H9 (cell line): Measurements from ENCODE around the gene GLRA2. TPM values are rescaled to one million over a fixed set of nuclear protein-coding genes. Genes with fewer than 3 reads are reported as not detected.

Experiments used
- DNase-seq: peaks from one replicate; pipeline ENCODE4 v3.0.0-alpha.2; 2017
- H2AFZ ChIP-seq: one replicate; pipeline ENCODE4 v1.6.1; 2013; ENCODE audit warnings: mild to moderate bottlenecking, low read length, control low read depth, moderate library complexity
- H2AK5ac ChIP-seq: 2 replicates; pipeline ENCODE4 v1.6.1; 2013; ENCODE audit warnings: low read length, control low read depth, mixed read lengths; ENCODE audit not compliant: insufficient read length
- H2BK120ac ChIP-seq: one replicate; pipeline ENCODE4 v1.6.1; 2013; ENCODE audit warnings: low read depth, mild to moderate bottlenecking, low read length, control low read depth, inconsistent platforms; ENCODE audit not compliant: poor library complexity, severe bottlenecking
- H2BK12ac ChIP-seq: 2 replicates; pipeline ENCODE4 v1.6.1; 2013; ENCODE audit warnings: low read length, control low read depth, mixed read lengths, low read depth; ENCODE audit not compliant: insufficient read length
- H2BK15ac ChIP-seq: 2 replicates; pipeline ENCODE4 v1.6.1; 2013; ENCODE audit warnings: low read depth, low read length, control low read depth
- H2BK20ac ChIP-seq: one replicate; pipeline ENCODE4 v1.6.1; 2013; ENCODE audit warnings: low read depth, mild to moderate bottlenecking, low read length, control low read depth, inconsistent platforms; ENCODE audit not compliant: poor library complexity, severe bottlenecking
- H2BK5ac ChIP-seq: 2 replicates; pipeline ENCODE4 v1.6.1; 2013; ENCODE audit warnings: low read length, control low read depth, mixed read lengths; ENCODE audit not compliant: insufficient read length
- H3K14ac ChIP-seq: 2 replicates; pipeline ENCODE4 v1.6.1; 2013; ENCODE audit warnings: low read length, control low read depth; ENCODE audit not compliant: insufficient read depth
- H3K18ac ChIP-seq: 2 replicates; pipeline ENCODE4 v1.6.1; 2013; ENCODE audit warnings: low read depth, mild to moderate bottlenecking, mixed read lengths, low read length, control low read depth; ENCODE audit not compliant: insufficient read length
- H3K23ac ChIP-seq: 2 replicates; pipeline ENCODE4 v1.6.1; 2013; ENCODE audit warnings: low read length, control low read depth, mixed read lengths, low read depth; ENCODE audit not compliant: insufficient read length
- H3K23me2 ChIP-seq: 2 replicates; pipeline ENCODE4 v1.6.1; 2013; ENCODE audit warnings: low read depth, mild to moderate bottlenecking, mixed read lengths, low read length, control low read depth; ENCODE audit not compliant: insufficient read length, poor library complexity, severe bottlenecking
- H3K27ac ChIP-seq: 2 replicates; pipeline ENCODE4 v1.5.1; 2013; ENCODE audit warnings: low read length, control low read depth, mixed read lengths, low read depth; ENCODE audit not compliant: insufficient read length
- H3K27me3 ChIP-seq: 2 replicates; pipeline ENCODE4 v1.6.1; 2013; ENCODE audit warnings: low read length, control low read depth, inconsistent platforms; ENCODE audit not compliant: insufficient read depth
- H3K4ac ChIP-seq: 2 replicates; pipeline ENCODE4 v1.6.1; 2013; ENCODE audit warnings: low read depth, mild to moderate bottlenecking, control low read depth, inconsistent platforms, low read length, moderate library complexity
- H3K4me1 ChIP-seq: 2 replicates; pipeline ENCODE4 v1.6.1; 2013; ENCODE audit warnings: low read length, control low read depth, inconsistent platforms; ENCODE audit not compliant: insufficient read depth
- H3K4me2 ChIP-seq: 2 replicates; pipeline ENCODE4 v1.6.1; 2013; ENCODE audit warnings: low read length, control low read depth, mixed read lengths; ENCODE audit not compliant: insufficient read length, insufficient read depth
- H3K56ac ChIP-seq: 2 replicates; pipeline ENCODE4 v1.6.1; 2013; ENCODE audit warnings: low read depth, mild to moderate bottlenecking, mixed read lengths, low read length, control low read depth; ENCODE audit not compliant: insufficient read length
- H3K79me1 ChIP-seq: 2 replicates; pipeline ENCODE4 v1.6.1; 2013; ENCODE audit warnings: low read depth, mild to moderate bottlenecking, moderate library complexity, low read length, control low read depth, inconsistent platforms; ENCODE audit not compliant: insufficient read depth, poor library complexity, severe bottlenecking
- H3K79me2 ChIP-seq: 2 replicates; pipeline ENCODE4 v1.6.1; 2013; ENCODE audit warnings: low read length, control low read depth, inconsistent platforms; ENCODE audit not compliant: insufficient read depth
- H3K9ac ChIP-seq: 2 replicates; pipeline ENCODE4 v1.6.1; 2013; ENCODE audit warnings: low read length, control low read depth, mixed read lengths; ENCODE audit not compliant: insufficient read length; ENCODE audit errors: extremely low read depth
- H3K9me3 ChIP-seq: one replicate; pipeline ENCODE4 v1.6.1; 2013; ENCODE audit warnings: low read depth, low read length, inconsistent platforms; ENCODE audit not compliant: control insufficient read depth
- H3T11ph ChIP-seq: one replicate; pipeline ENCODE4 v1.6.1; 2013; ENCODE audit warnings: mild to moderate bottlenecking, low read length, control low read depth, inconsistent platforms
- H4K20me1 ChIP-seq: one replicate; pipeline ENCODE4 v1.6.1; 2013; ENCODE audit not compliant: control insufficient read depth, insufficient read length, insufficient read depth
- H4K5ac ChIP-seq: 2 replicates; pipeline ENCODE4 v1.6.1; 2013; ENCODE audit warnings: low read depth, mild to moderate bottlenecking, mixed read lengths, low read length, control low read depth; ENCODE audit not compliant: insufficient read length
- H4K8ac ChIP-seq: replicated peaks from 2 replicates; pipeline ENCODE4 v1.6.1; 2013; ENCODE audit warnings: low read length, control low read depth, mixed read lengths, low read depth; ENCODE audit not compliant: insufficient read length
- H4K91ac ChIP-seq: 2 replicates; pipeline ENCODE4 v1.6.1; 2013; ENCODE audit warnings: low read depth, mild to moderate bottlenecking, moderate library complexity, mixed read lengths, low read length, control low read depth; ENCODE audit not compliant: insufficient read length
- H3K27ac Mint-ChIP-seq, 3 experiments: 2 replicates in 2 of 3; 3 replicates in 1 of 3; pipeline ENCODE4 v1.8.0; 2020 to 2021; ENCODE audit warnings: mixed read lengths in 3 of 3, mild to moderate bottlenecking in 1 of 3, moderate library complexity in 1 of 3
- H3K27me3 Mint-ChIP-seq: 2 replicates; pipeline ENCODE4 v1.8.0; 2021; ENCODE audit warnings: low read depth, mild to moderate bottlenecking, moderate library complexity, mixed read lengths
- H3K36me3 Mint-ChIP-seq, 3 experiments: 2 replicates in 2 of 3; 3 replicates in 1 of 3; pipeline ENCODE4 v1.8.0; 2020 to 2021; ENCODE audit warnings: low read depth in 3 of 3, mixed read lengths in 3 of 3; ENCODE audit not compliant: insufficient read depth in 1 of 3
- H3K4me1 Mint-ChIP-seq, 2 experiments: 2 replicates each; pipeline ENCODE4 v1.8.0; 2020; ENCODE audit warnings: mixed read lengths in 2 of 2
- H3K4me3 Mint-ChIP-seq, 2 experiments: 2 replicates in 1 of 2; 3 replicates in 1 of 2; pipeline ENCODE4 v1.8.0; 2020 to 2021; ENCODE audit warnings: mild to moderate bottlenecking in 2 of 2, mixed read lengths in 2 of 2, moderate library complexity in 1 of 2
- H3K9me3 Mint-ChIP-seq, 2 experiments: 2 replicates in 1 of 2; 3 replicates in 1 of 2; pipeline ENCODE4 v1.8.0; 2020; ENCODE audit warnings: mild to moderate bottlenecking in 2 of 2, mixed read lengths in 2 of 2, moderate library complexity in 1 of 2
- CTCF ChIP-seq: fragments of 200-600 bp; sonication (generic); conservative IDR thresholded peaks from 3 replicates; pipeline ENCODE4 v1.8.0; 2021; ENCODE audit warnings: antibody characterized with exemption, mild to moderate bottlenecking
- WGBS: extraction: QIAGEN DNeasy Blood & Tissue Kit; methylation state at CpG from one replicate; pipeline ENCODE4 v1.1.7; 2013; ENCODE audit warnings: missing lambda C conversion rate, low lambda C conversion rate, mixed read lengths; ENCODE audit not compliant: insufficient read length; ENCODE audit errors: extremely low coverage; 5-methylcytosine and 5-hydroxymethylcytosine counted together
- total RNA-seq: library from RNA; stranded (reverse); gene quantifications from 2 replicates; pipeline ENCODE4 v1.2.1, GENCODE V29; 2021

GLRA2 gene
- total RNA-seq, 1 experiment from 2014 or later = not detected

- no peak overlapping the region for H4K5ac ChIP-seq
- no peak for TF ChIP-seq CTCF
- H2BK15ac ChIP-seq = no peak overlapping the region
- H2BK20ac ChIP-seq = no peak overlapping the region
- Mint-ChIP-seq H3K27ac (no peak overlapping the region), H3K4me3 (no peak overlapping the region), H3K36me3 (peaks cover 0 to 5% (median 2%) of the 10 kb centered on the region in 3 experiments; a peak in 3 of 7 replicates), H3K4me1 (no peaks in the 10 kb centered on the region), H3K27me3 (no peaks in the 10 kb centered on the region), H3K9me3 (peaks cover 46 to 59% of the 10 kb centered on the region in 2 experiments)
- H4K20me1 ChIP-seq = no peaks in the 10 kb centered on the region
- no peak overlapping the region for H3K27ac ChIP-seq
- no peak overlapping the region for H2BK5ac ChIP-seq
- no peak overlapping the region for H3K14ac ChIP-seq
- no peak overlapping the region for H2BK120ac ChIP-seq
- H3K18ac ChIP-seq = no peak overlapping the region
- no peaks in the 10 kb centered on the region for H3K4me1 ChIP-seq
- no peaks in the 10 kb centered on the region for H3K79me2 ChIP-seq
- H2AK5ac ChIP-seq = no peak overlapping the region
- H3K27me3 ChIP-seq = no peaks in the 10 kb centered on the region
- H3K9me3 ChIP-seq = no peaks in the 10 kb centered on the region
- no peak overlapping the region for H3K56ac ChIP-seq
- no peak overlapping the region for H4K91ac ChIP-seq
- H3K4me2 ChIP-seq = no peak overlapping the region
- H3T11ph ChIP-seq = no peak overlapping the region
- no peak overlapping the region for H3K9ac ChIP-seq
- H2BK12ac ChIP-seq = no peak overlapping the region
- DNase-seq = no peak
- no CpG with 5 or more reads among the region's 2 CpGs for WGBS
- H3K79me1 ChIP-seq = no peaks in the 10 kb centered on the region
- no peak overlapping the region for H3K4ac ChIP-seq
- H4K8ac ChIP-seq = no peak overlapping the region
- H3K23ac ChIP-seq = no peak overlapping the region
- H2AFZ ChIP-seq = no peak overlapping the region
- H3K23me2 ChIP-seq = no peaks in the 10 kb centered on the region
Observed at GRCh38 chrX:14694611-14695010, 165.3 kb downstream of the GLRA2 start.
